K562 (cell line): Measurements from ENCODE around the gene PLA2G15. TPM values are rescaled to one million over a fixed set of nuclear protein-coding genes. Genes with fewer than 3 reads are reported as not detected.

Source experiments
- BDP1 ChIP-seq: IDR thresholded peaks from 3 replicates; pipeline ENCODE4 v1.6.1; 2011; ENCODE audit not compliant: insufficient read length, insufficient read depth
- BRCA1 ChIP-seq, 2 experiments: fragments of 450-650 bp in 1 of 2; sonication (generic) in 1 of 2; formaldehyde crosslinking in 1 of 2; IDR thresholded peaks; 2 replicates each; pipeline versions ENCODE4 v1.5.0 to v1.6.1; 2017 to 2020; ENCODE audit warnings: mild to moderate bottlenecking in 1 of 2, missing genetic modification reagents in 1 of 2
- BRD4 ChIP-seq: fragments of 200-600 bp; sonication (generic); IDR thresholded peaks from 2 replicates; pipeline ENCODE4 v1.6.1; 2017; ENCODE audit warnings: inconsistent platforms
- CLOCK ChIP-seq: fragments of 250-450 bp; sonication (Bioruptor Pico); IDR thresholded peaks from 2 replicates; pipeline ENCODE4 v1.4.0; 2020; ENCODE audit warnings: mild to moderate bottlenecking, moderate library complexity, borderline replicate concordance
- CREM ChIP-seq: IDR thresholded peaks from 2 replicates; pipeline ENCODE4 v1.6.1; 2014; ENCODE audit warnings: antibody characterized with exemption, low read depth
- HDAC6 ChIP-seq: IDR thresholded peaks from 2 replicates; pipeline ENCODE4 v1.6.1; 2012; ENCODE audit warnings: low read depth, mild to moderate bottlenecking, control low read depth, inconsistent platforms, low read length, moderate library complexity
- NFIX ChIP-seq: fragments of 250-450 bp; sonication (Bioruptor Pico); IDR thresholded peaks from 2 replicates; pipeline ENCODE4 v1.4.0; 2020; ENCODE audit warnings: low read depth, mild to moderate bottlenecking, moderate library complexity
- PHTF2 ChIP-seq: fragments of 250-450 bp; sonication (Bioruptor Pico); IDR thresholded peaks from 2 replicates; pipeline ENCODE4 v1.5.0; 2021; ENCODE audit warnings: mild to moderate bottlenecking
- POLR2G ChIP-seq: fragments of 200-400 bp; formaldehyde crosslinking; IDR thresholded peaks from 2 replicates; pipeline ENCODE4 v1.6.1; 2017; ENCODE audit warnings: low read depth, mild to moderate bottlenecking, antibody characterized with exemption, low read length, moderate library complexity
- ZNF644 ChIP-seq: fragments of 200-800 bp; sonication (Bioruptor generic); IDR thresholded peaks from 2 replicates; pipeline ENCODE4 v1.6.1; 2016; ENCODE audit warnings: low read depth, missing genetic modification characterization, missing compliant biosample characterization
- polyA plus RNA-seq, 8 experiments: library from polyadenylated mRNA; depleted of rRNA in 4 of 8; stranded (reverse) in 5 of 8; unstranded in 3 of 8; fragments of >200 nt; fragmentation: Nextera tagmentation in 2 of 8; fragmentation: Illumina TruSeq in 1 of 8; extraction: Ambion mirVana in 2 of 8; extraction: Trizol in 1 of 8; gene quantifications; 2 replicates each; pipeline versions ENCODE4 v1.2.1 to v1.2.3, GENCODE V29; 2011 to 2014; ENCODE audit warnings: inconsistent platforms in 1 of 8, missing spikeins in 1 of 8
- total RNA-seq, 7 experiments: library from RNA; depleted of rRNA in 6 of 7; stranded (reverse); fragments of >200 nt in 6 of 7; fragmentation: Illumina TruSeq in 2 of 7; extraction: Trizol in 2 of 7; gene quantifications; 2 replicates each; pipeline versions ENCODE4 v1.2.1 to v1.2.3, GENCODE V29; 2011 to 2021; ENCODE audit warnings: low replicate concordance in 1 of 7

PLA2G15 gene
- total and polyA plus RNA-seq, 9 of the 15 experiments (the other 6 are each of a cell fraction or from before 2014, with no cell fraction given) = 0.42 to 8.6 (median 4.8) TPM

DNA sequence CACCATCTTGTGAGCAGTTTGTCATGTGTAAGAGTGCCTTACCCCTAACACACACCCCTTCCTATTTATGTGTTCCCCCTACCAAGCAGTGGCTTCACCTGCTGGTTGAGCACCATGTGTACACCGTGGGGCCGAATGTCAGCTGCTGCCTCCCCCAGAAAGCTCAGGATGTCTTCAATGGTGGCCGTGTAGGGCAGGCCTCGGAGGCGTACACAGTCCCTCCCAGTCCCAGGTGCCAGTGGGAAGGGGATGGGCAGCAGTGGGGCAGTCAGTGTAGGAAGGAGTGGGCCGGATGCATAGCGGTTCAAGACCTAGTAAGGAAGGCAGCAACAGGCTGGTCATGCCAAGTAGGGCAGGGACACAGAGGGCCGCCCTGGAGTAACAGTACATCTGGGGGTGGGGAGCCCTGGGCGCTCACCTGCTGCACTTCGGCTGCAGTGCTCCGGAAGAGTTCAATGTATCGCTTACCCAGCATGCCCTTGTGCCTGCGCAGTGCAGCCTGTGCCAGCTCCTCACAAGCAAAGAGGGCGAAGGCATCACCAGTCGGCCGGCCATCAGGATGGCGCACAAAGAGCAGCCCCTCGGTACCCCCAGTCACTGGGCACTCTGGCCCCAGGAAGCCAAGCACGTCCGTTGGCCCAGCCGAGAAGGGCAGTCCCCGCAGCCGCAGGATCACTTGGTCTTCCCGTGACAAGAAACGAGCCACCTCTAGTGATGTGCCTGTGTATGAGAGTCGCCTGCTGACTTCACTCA is 13.6 kb upstream of the PLA2G15 start (continued):
- TF ChIP-seq CLOCK (no peak), BRCA1 (IDR thresholded peaks at IDR 0.05) (no peak), BRCA1 (CRISPR knock-in tag; IDR thresholded peaks at IDR 0.05) (no peak), HDAC6 (no peak), BDP1 (no peak), CREM (no peak), PHTF2 (CRISPR knock-in tag) (no peak), BRD4 (no peak), ZNF644 (tag) (no peak), NFIX (CRISPR knock-in tag) (no peak), POLR2G (peak; percentile 51)
